HEK293 (cell line): ENCODE data around the gene LRRC26.

Source experiments
- GLI4 ChIP-seq: fragments of 450-650 bp; formaldehyde crosslinking; IDR thresholded peaks from 2 replicates; pipeline ENCODE4 v1.5.1; 2016; ENCODE audit warnings: missing biosample characterization, missing genetic modification characterization
- KLF16 ChIP-seq: fragments of 450-650 bp; formaldehyde crosslinking; IDR thresholded peaks from 2 replicates; pipeline ENCODE4 v1.5.1; 2017; ENCODE audit warnings: missing biosample characterization, missing genetic modification characterization
- KLF9 ChIP-seq: fragments of 450-650 bp; formaldehyde crosslinking; IDR thresholded peaks from 2 replicates; pipeline ENCODE4 v1.5.1; 2016; ENCODE audit warnings: missing biosample characterization, missing genetic modification characterization, low read depth
- MYNN ChIP-seq: fragments of 450-650 bp; formaldehyde crosslinking; IDR thresholded peaks from 2 replicates; pipeline ENCODE4 v1.5.1; 2016; ENCODE audit warnings: missing biosample characterization, missing genetic modification characterization, borderline replicate concordance
- OSR2 ChIP-seq: fragments of 450-650 bp; formaldehyde crosslinking; IDR thresholded peaks from 2 replicates; pipeline ENCODE4 v1.5.1; 2016; ENCODE audit warnings: missing biosample characterization, missing genetic modification characterization
- PATZ1 ChIP-seq: fragments of 450-650 bp; formaldehyde crosslinking; IDR thresholded peaks from 2 replicates; pipeline ENCODE4 v1.5.1; 2016; ENCODE audit warnings: missing biosample characterization, missing genetic modification characterization
- SP2 ChIP-seq: fragments of 450-650 bp; formaldehyde crosslinking; IDR thresholded peaks from 2 replicates; pipeline ENCODE4 v1.5.1; 2016; ENCODE audit warnings: missing biosample characterization, missing genetic modification characterization
- ZBTB1 ChIP-seq: fragments of 450-650 bp; formaldehyde crosslinking; IDR thresholded peaks from 2 replicates; pipeline ENCODE4 v1.5.1; 2016; ENCODE audit warnings: missing biosample characterization, missing genetic modification characterization
- ZBTB17 ChIP-seq: fragments of 450-650 bp; formaldehyde crosslinking; IDR thresholded peaks from 2 replicates; pipeline ENCODE4 v1.5.1; 2016; ENCODE audit warnings: missing biosample characterization, missing genetic modification characterization
- ZEB2 ChIP-seq: fragments of 450-650 bp; formaldehyde crosslinking; IDR thresholded peaks from 2 replicates; pipeline ENCODE4 v1.5.1; 2016; ENCODE audit warnings: missing biosample characterization, missing genetic modification characterization
- ZFHX2 ChIP-seq: fragments of 450-650 bp; formaldehyde crosslinking; conservative IDR thresholded peaks from 2 replicates; pipeline ENCODE4 v1.5.1; 2016; ENCODE audit warnings: missing biosample characterization, missing genetic modification characterization
- ZNF114 ChIP-seq: fragments of 450-650 bp; formaldehyde crosslinking; IDR thresholded peaks from 2 replicates; pipeline ENCODE4 v1.5.0; 2017; ENCODE audit warnings: missing biosample characterization, missing genetic modification characterization
- ZNF140 ChIP-seq: fragments of 450-650 bp; formaldehyde crosslinking; IDR thresholded peaks from 2 replicates; pipeline ENCODE4 v1.5.1; 2016; ENCODE audit warnings: missing biosample characterization, missing genetic modification characterization
- ZNF174 ChIP-seq: fragments of 450-650 bp; formaldehyde crosslinking; IDR thresholded peaks from 2 replicates; pipeline ENCODE4 v1.5.0; 2017; ENCODE audit warnings: missing biosample characterization, mild to moderate bottlenecking, missing genetic modification characterization
- ZNF274 ChIP-seq, 2 experiments: fragments of 200-500 bp in 1 of 2; fragments of 450-650 bp in 1 of 2; sonication (Bioruptor generic) in 1 of 2; formaldehyde crosslinking in 1 of 2; IDR thresholded peaks; 2 replicates each; pipeline versions ENCODE4 v1.5.1 to v1.6.1; 2014 to 2016; ENCODE audit warnings: borderline replicate concordance in 1 of 2, inconsistent platforms in 1 of 2, low read length in 1 of 2, missing biosample characterization in 1 of 2, missing genetic modification characterization in 1 of 2
- ZNF324 ChIP-seq: fragments of 450-650 bp; formaldehyde crosslinking; IDR thresholded peaks from 2 replicates; pipeline ENCODE4 v1.5.1; 2016; ENCODE audit warnings: missing biosample characterization, missing genetic modification characterization
- ZNF335 ChIP-seq: fragments of 450-650 bp; formaldehyde crosslinking; conservative IDR thresholded peaks from 2 replicates; pipeline ENCODE4 v1.5.1; 2016; ENCODE audit warnings: missing biosample characterization, missing genetic modification characterization
- ZNF341 ChIP-seq: fragments of 450-650 bp; formaldehyde crosslinking; IDR thresholded peaks from 2 replicates; pipeline ENCODE4; 2016; ENCODE audit warnings: low read depth, missing biosample characterization, missing genetic modification characterization
- ZNF350 ChIP-seq: fragments of 450-650 bp; formaldehyde crosslinking; IDR thresholded peaks from 2 replicates; pipeline ENCODE4 v1.5.0; 2017; ENCODE audit warnings: missing biosample characterization, mild to moderate bottlenecking, missing genetic modification characterization
- ZNF398 ChIP-seq: fragments of 450-650 bp; formaldehyde crosslinking; IDR thresholded peaks from 2 replicates; pipeline ENCODE4 v1.5.1; 2017; ENCODE audit warnings: missing biosample characterization, missing genetic modification characterization
- ZNF404 ChIP-seq: fragments of 450-650 bp; formaldehyde crosslinking; IDR thresholded peaks from 2 replicates; pipeline ENCODE4 v1.5.1; 2017; ENCODE audit warnings: missing biosample characterization, missing genetic modification characterization
- ZNF433 ChIP-seq: fragments of 450-650 bp; formaldehyde crosslinking; IDR thresholded peaks from 2 replicates; pipeline ENCODE4 v1.5.1; 2016; ENCODE audit warnings: missing biosample characterization, missing genetic modification characterization, low read depth
- ZNF473 ChIP-seq: fragments of 450-650 bp; formaldehyde crosslinking; IDR thresholded peaks from 2 replicates; pipeline ENCODE4 v1.5.1; 2017; ENCODE audit warnings: missing biosample characterization, missing genetic modification characterization
- ZNF48 ChIP-seq: fragments of 450-650 bp; formaldehyde crosslinking; IDR thresholded peaks from 2 replicates; pipeline ENCODE4 v1.5.1; 2016; ENCODE audit warnings: missing biosample characterization, missing genetic modification characterization
- ZNF514 ChIP-seq: fragments of 450-650 bp; formaldehyde crosslinking; IDR thresholded peaks from 2 replicates; pipeline ENCODE4 v1.5.1; 2016; ENCODE audit warnings: missing biosample characterization, missing genetic modification characterization
- ZNF549 ChIP-seq: fragments of 450-650 bp; IDR thresholded peaks from 2 replicates; pipeline ENCODE4 v1.5.1; 2018; ENCODE audit warnings: missing biosample characterization, missing genetic modification characterization, mild to moderate bottlenecking, inconsistent platforms, moderate library complexity
- ZNF571 ChIP-seq: fragments of 450-650 bp; formaldehyde crosslinking; IDR thresholded peaks from 2 replicates; pipeline ENCODE4 v1.5.0; 2017; ENCODE audit warnings: missing biosample characterization, missing genetic modification characterization
- ZNF621 ChIP-seq: fragments of 450-650 bp; formaldehyde crosslinking; IDR thresholded peaks from 2 replicates; pipeline ENCODE4 v1.5.1; 2017; ENCODE audit warnings: missing biosample characterization, missing genetic modification characterization
- ZNF639 ChIP-seq: fragments of 450-650 bp; formaldehyde crosslinking; IDR thresholded peaks from 2 replicates; pipeline ENCODE4 v1.5.1; 2016; ENCODE audit warnings: missing biosample characterization, missing genetic modification characterization
- ZNF777 ChIP-seq: fragments of 450-650 bp; formaldehyde crosslinking; IDR thresholded peaks from 2 replicates; pipeline ENCODE4 v1.5.1; 2017; ENCODE audit warnings: missing biosample characterization, missing genetic modification characterization, borderline replicate concordance
- ZNF792 ChIP-seq: fragments of 450-650 bp; formaldehyde crosslinking; IDR thresholded peaks from 2 replicates; pipeline ENCODE4 v1.5.1; 2016; ENCODE audit warnings: missing biosample characterization, missing genetic modification characterization
- ZSCAN30 ChIP-seq: fragments of 450-650 bp; IDR thresholded peaks from 2 replicates; pipeline ENCODE4 v1.5.1; 2018; ENCODE audit warnings: missing biosample characterization, mild to moderate bottlenecking, missing genetic modification characterization, moderate library complexity
- TF ChIP-seq, protein P1 (sequence below): fragments of 450-650 bp; formaldehyde crosslinking; IDR thresholded peaks from 2 replicates; pipeline ENCODE4 v1.5.1; 2016; ENCODE audit warnings: missing biosample characterization, missing genetic modification characterization, borderline replicate concordance
- TF ChIP-seq, protein P2 (sequence below): fragments of 450-650 bp; formaldehyde crosslinking; IDR thresholded peaks from 2 replicates; pipeline ENCODE4 v1.5.1; 2016; ENCODE audit warnings: missing biosample characterization, missing genetic modification characterization

The LRRC26 gene

DNA sequence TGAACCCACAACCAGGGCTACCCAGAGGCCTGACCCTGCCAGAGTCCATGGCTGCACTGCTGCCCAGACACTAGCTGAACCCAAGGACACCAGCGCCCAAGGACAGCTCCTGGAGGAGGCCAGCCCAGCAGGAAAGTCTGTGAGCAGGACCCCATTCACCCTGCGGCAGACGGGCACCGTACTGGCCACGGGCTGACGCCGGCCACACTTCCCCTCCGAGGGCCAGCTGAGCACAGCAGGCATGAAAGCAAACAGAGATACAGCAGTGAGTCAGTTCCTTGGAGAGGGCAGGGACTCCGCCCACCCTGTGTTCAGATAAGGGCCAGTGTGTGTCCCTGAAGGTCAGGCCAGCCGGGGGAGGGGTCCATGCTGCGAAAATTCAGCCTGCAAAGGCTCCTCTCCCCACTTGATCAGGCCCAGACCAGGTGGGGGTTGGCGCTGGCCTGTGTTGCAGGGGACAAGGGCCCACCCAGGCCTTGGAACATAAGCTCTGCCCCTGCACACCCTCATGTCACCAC, 49.0 kb upstream of the LRRC26 start (continued):
- TF ChIP-seq ZEB2 (tag by site-specific recombination) (peak; percentile 46; the same call in 1 of the 2 replicates), ZNF621 (tag by site-specific recombination) (no peak), ZNF571 (tag by site-specific recombination) (no peak), GLI4 (tag by site-specific recombination) (peak; percentile 80; the same call in 1 of the 2 replicates), ZBTB17 (tag by site-specific recombination) (no peak), ZNF404 (tag by site-specific recombination) (no peak), ZNF433 (tag by site-specific recombination) (no peak), MYNN (no peak), ZFHX2 (tag by site-specific recombination) (peak; percentile 28; the same call in 1 of the 2 replicates), ZNF341 (no peak), ZNF549 (tag by site-specific recombination) (no peak), ZNF48 (no peak), KLF9 (tag by site-specific recombination) (peak; percentile 54), SP2 (no peak), ZNF473 (no peak), ZNF114 (no peak), ZNF140 (tag by site-specific recombination) (no peak), ZNF792 (tag by site-specific recombination) (no peak), ZNF514 (tag by site-specific recombination) (no peak), ZNF174 (no peak), ZNF274 (IDR thresholded peaks at IDR 0.05; ENCODE audit: low read length) (no peak), ZNF274 (tag by site-specific recombination; IDR thresholded peaks at IDR 0.05; ENCODE audit: borderline replicate concordance) (no peak), ZNF639 (no peak), ZNF777 (tag by site-specific recombination) (no peak), OSR2 (tag by site-specific recombination) (no peak), KLF16 (no peak), ZNF350 (tag by site-specific recombination) (no peak), ZBTB1 (tag by site-specific recombination) (no peak), ZNF324 (no peak), ZSCAN30 (no peak), PATZ1 (tag by site-specific recombination) (peak; percentile 53; the same call in 1 of the 2 replicates), ZNF398 (tag by site-specific recombination) (no peak), ZNF335 (tag by site-specific recombination) (no peak)
- TF ChIP-seq, protein P1, sequence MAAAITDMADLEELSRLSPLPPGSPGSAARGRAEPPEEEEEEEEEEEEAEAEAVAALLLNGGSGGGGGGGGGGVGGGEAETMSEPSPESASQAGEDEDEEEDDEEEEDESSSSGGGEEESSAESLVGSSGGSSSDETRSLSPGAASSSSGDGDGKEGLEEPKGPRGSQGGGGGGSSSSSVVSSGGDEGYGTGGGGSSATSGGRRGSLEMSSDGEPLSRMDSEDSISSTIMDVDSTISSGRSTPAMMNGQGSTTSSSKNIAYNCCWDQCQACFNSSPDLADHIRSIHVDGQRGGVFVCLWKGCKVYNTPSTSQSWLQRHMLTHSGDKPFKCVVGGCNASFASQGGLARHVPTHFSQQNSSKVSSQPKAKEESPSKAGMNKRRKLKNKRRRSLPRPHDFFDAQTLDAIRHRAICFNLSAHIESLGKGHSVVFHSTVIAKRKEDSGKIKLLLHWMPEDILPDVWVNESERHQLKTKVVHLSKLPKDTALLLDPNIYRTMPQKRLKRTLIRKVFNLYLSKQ (tag by site-specific recombination): no peak
- TF ChIP-seq, protein P2, sequence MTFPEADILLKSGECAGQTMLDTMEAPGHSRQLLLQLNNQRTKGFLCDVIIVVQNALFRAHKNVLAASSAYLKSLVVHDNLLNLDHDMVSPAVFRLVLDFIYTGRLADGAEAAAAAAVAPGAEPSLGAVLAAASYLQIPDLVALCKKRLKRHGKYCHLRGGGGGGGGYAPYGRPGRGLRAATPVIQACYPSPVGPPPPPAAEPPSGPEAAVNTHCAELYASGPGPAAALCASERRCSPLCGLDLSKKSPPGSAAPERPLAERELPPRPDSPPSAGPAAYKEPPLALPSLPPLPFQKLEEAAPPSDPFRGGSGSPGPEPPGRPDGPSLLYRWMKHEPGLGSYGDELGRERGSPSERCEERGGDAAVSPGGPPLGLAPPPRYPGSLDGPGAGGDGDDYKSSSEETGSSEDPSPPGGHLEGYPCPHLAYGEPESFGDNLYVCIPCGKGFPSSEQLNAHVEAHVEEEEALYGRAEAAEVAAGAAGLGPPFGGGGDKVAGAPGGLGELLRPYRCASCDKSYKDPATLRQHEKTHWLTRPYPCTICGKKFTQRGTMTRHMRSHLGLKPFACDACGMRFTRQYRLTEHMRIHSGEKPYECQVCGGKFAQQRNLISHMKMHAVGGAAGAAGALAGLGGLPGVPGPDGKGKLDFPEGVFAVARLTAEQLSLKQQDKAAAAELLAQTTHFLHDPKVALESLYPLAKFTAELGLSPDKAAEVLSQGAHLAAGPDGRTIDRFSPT (tag by site-specific recombination): peak; percentile 71
